Ecto neural progenitor cell (in vitro differentiated cells): ENCODE results near the gene TRABD.
"Not testable (repeated sequence)": the region's sequence is repeated elsewhere in the genome, so short reads cannot be mapped to it uniquely, and the experiment has no call there.

Experiments
- DNase-seq: peaks from one replicate; pipeline ENCODE4 v3.0.0-alpha.2; 2018; ENCODE audit warnings: low spot score

Gene TRABD

GRCh38 chr22:50151571-50152537, 33.9 kb upstream of the TRABD start:
- DNase-seq = no peak

- no peak for DNase-seq
Observed at GRCh38 chr22:50153056-50153755, 32.5 kb upstream of the TRABD start.

- no peak for DNase-seq
Observed at GRCh38 chr22:50153756-50154140, 32.0 kb upstream of the TRABD start.

- DNase-seq = no peak
Observed at GRCh38 chr22:50157709-50158375, 27.9 kb upstream of the TRABD start.

GRCh38 chr22:50160947-50161346, 24.8 kb upstream of the TRABD start:
- no peak for DNase-seq

- DNase-seq = no peak
Observed at GRCh38 chr22:50161508-50162390, 24.0 kb upstream of the TRABD start.

GRCh38 chr22:50162391-50162956, 23.2 kb upstream of the TRABD start:
- no peak for DNase-seq

GRCh38 chr22:50165436-50166123, 20.1 kb upstream of the TRABD start:
- DNase-seq = no peak

GRCh38 chr22:50167689-50168489, 17.8 kb upstream of the TRABD start:
- no peak for DNase-seq

GRCh38 chr22:50168490-50169180, 17.1 kb upstream of the TRABD start:
- DNase-seq = not testable (repeated sequence)

GRCh38 chr22:50169181-50169759, 16.4 kb upstream of the TRABD start:
- DNase-seq = no peak

- DNase-seq = no peak
Observed at GRCh38 chr22:50169774-50170341, 15.9 kb upstream of the TRABD start.

- DNase-seq = no peak
Observed at GRCh38 chr22:50170453-50171318, 15.0 kb upstream of the TRABD start, which contains the start of gene PANX2. PANX2 (plus strand) TSS chr22:50170731; CDS start chr22:50170731, 0 bp downstream.

GRCh38 chr22:50171319-50171964, 14.3 kb upstream of the TRABD start:
- no peak for DNase-seq

- DNase-seq = no peak
Observed at GRCh38 chr22:50171965-50172421, 13.7 kb upstream of the TRABD start.

- no peak for DNase-seq
Observed at GRCh38 chr22:50173311-50173982, 12.3 kb upstream of the TRABD start.
